WTC11 (cell line): ENCODE results near the gene DNAJC7. TPM values are rescaled to one million over a fixed set of nuclear protein-coding genes. Genes with fewer than 3 reads are reported as not detected.

Experiments used
- AR ChIP-seq: fragments of 250-450 bp; sonication (Bioruptor Pico); IDR thresholded peaks from 2 replicates; pipeline ENCODE4 v1.9.0; 2021; ENCODE audit warnings: mild to moderate bottlenecking
- ATF2 ChIP-seq: sonication (generic); formaldehyde crosslinking; IDR thresholded peaks from 2 replicates; pipeline ENCODE4 v1.8.1; 2022; ENCODE audit warnings: low read depth, missing genetic modification reagents, borderline replicate concordance
- CREB1 ChIP-seq: sonication (generic); formaldehyde crosslinking; IDR thresholded peaks from 2 replicates; pipeline ENCODE4 v1.8.0; 2023; ENCODE audit warnings: mild to moderate bottlenecking, missing genetic modification reagents
- CREM ChIP-seq: sonication (generic); formaldehyde crosslinking; IDR thresholded peaks from 2 replicates; pipeline ENCODE4 v1.8.1; 2022; ENCODE audit warnings: mild to moderate bottlenecking, missing genetic modification reagents, moderate library complexity
- GABPB1 ChIP-seq: sonication (generic); formaldehyde crosslinking; IDR thresholded peaks from 2 replicates; pipeline ENCODE4 v1.8.1; 2023; ENCODE audit warnings: mild to moderate bottlenecking, missing genetic modification reagents
- GRHL2 ChIP-seq: fragments of 250-450 bp; sonication (Bioruptor Pico); IDR thresholded peaks from 2 replicates; pipeline ENCODE4 v1.8.0; 2022; ENCODE audit warnings: mild to moderate bottlenecking, moderate library complexity; ENCODE audit not compliant: insufficient replicate concordance, severe bottlenecking
- GTF2I ChIP-seq: fragments of 250-450 bp; sonication (Bioruptor Pico); conservative IDR thresholded peaks from 2 replicates; pipeline ENCODE4 v1.4.0; 2021; ENCODE audit warnings: mild to moderate bottlenecking
- HMGA2 ChIP-seq: fragments of 250-450 bp; sonication (Bioruptor Pico); IDR thresholded peaks from 2 replicates; pipeline ENCODE4 v1.4.0; 2021; ENCODE audit warnings: mild to moderate bottlenecking, moderate library complexity
- KAT7 ChIP-seq: sonication (generic); formaldehyde crosslinking; IDR thresholded peaks from 2 replicates; pipeline ENCODE4 v1.8.1; 2023; ENCODE audit warnings: missing genetic modification reagents, mild to moderate bottlenecking, borderline replicate concordance
- MAX ChIP-seq: sonication (generic); formaldehyde crosslinking; IDR thresholded peaks from 2 replicates; pipeline ENCODE4 v1.8.0; 2022; ENCODE audit warnings: mild to moderate bottlenecking, missing genetic modification reagents
- MYBL2 ChIP-seq: sonication (generic); formaldehyde crosslinking; IDR thresholded peaks from 2 replicates; pipeline ENCODE4 v1.8.1; 2023; ENCODE audit warnings: mild to moderate bottlenecking, moderate library complexity, missing genetic modification reagents
- NFATC4 ChIP-seq: fragments of 250-450 bp; sonication (Bioruptor Pico); IDR thresholded peaks from 2 replicates; pipeline ENCODE4 v1.9.0; 2021; ENCODE audit warnings: mild to moderate bottlenecking
- NR1H2 ChIP-seq: sonication (generic); formaldehyde crosslinking; IDR thresholded peaks from 2 replicates; pipeline ENCODE4 v1.9.0; 2021; ENCODE audit warnings: mild to moderate bottlenecking, moderate library complexity, missing genetic modification reagents
- SMAD3 ChIP-seq: sonication (generic); formaldehyde crosslinking; IDR thresholded peaks from 2 replicates; pipeline ENCODE4 v1.8.0; 2022; ENCODE audit warnings: missing genetic modification reagents, mild to moderate bottlenecking, borderline replicate concordance
- SOX15 ChIP-seq: fragments of 250-450 bp; sonication (Bioruptor Pico); IDR thresholded peaks from 2 replicates; pipeline ENCODE4 v1.9.0; 2021; ENCODE audit warnings: mild to moderate bottlenecking
- TP53 ChIP-seq: sonication (generic); formaldehyde crosslinking; IDR thresholded peaks from 2 replicates; pipeline ENCODE4 v1.8.1; 2023; ENCODE audit warnings: mild to moderate bottlenecking, missing genetic modification reagents
- ZBTB21 ChIP-seq: sonication (generic); formaldehyde crosslinking; IDR thresholded peaks from 2 replicates; pipeline ENCODE4 v1.8.1; 2023; ENCODE audit warnings: mild to moderate bottlenecking, missing genetic modification reagents, borderline replicate concordance
- ZNF121 ChIP-seq: sonication (generic); formaldehyde crosslinking; IDR thresholded peaks from 2 replicates; pipeline ENCODE4 v1.8.0; 2023; ENCODE audit warnings: missing genetic modification reagents
- ZNF219 ChIP-seq: sonication (generic); formaldehyde crosslinking; IDR thresholded peaks from 2 replicates; pipeline ENCODE4 v1.8.0; 2023; ENCODE audit warnings: missing genetic modification reagents, mild to moderate bottlenecking, borderline replicate concordance
- ZNF232 ChIP-seq: sonication (generic); formaldehyde crosslinking; IDR thresholded peaks from 2 replicates; pipeline ENCODE4 v1.8.0; 2022; ENCODE audit warnings: mild to moderate bottlenecking, missing genetic modification reagents
- ZNF263 ChIP-seq: sonication (generic); formaldehyde crosslinking; IDR thresholded peaks from 2 replicates; pipeline ENCODE4 v1.8.1; 2022; ENCODE audit warnings: low read depth, mild to moderate bottlenecking, moderate library complexity, missing genetic modification reagents
- ZNF423 ChIP-seq: fragments of 250-450 bp; sonication (Bioruptor Pico); IDR thresholded peaks from 2 replicates; pipeline ENCODE4 v2.1.2; 2022; ENCODE audit warnings: mild to moderate bottlenecking, moderate library complexity
- ZNF425 ChIP-seq: fragments of 250-450 bp; sonication (Bioruptor Pico); conservative IDR thresholded peaks from 2 replicates; pipeline ENCODE4 v1.9.0; 2021; ENCODE audit warnings: mild to moderate bottlenecking
- total RNA-seq: library from RNA; stranded (reverse); gene quantifications from 3 replicates; pipeline ENCODE4 v1.2.3, GENCODE V29; 2021
- TF ChIP-seq, protein P1 (sequence below): sonication (generic); formaldehyde crosslinking; conservative IDR thresholded peaks from 2 replicates; pipeline ENCODE4 v1.8.1; 2023; ENCODE audit warnings: mild to moderate bottlenecking, low read depth, missing genetic modification reagents, moderate library complexity
- TF ChIP-seq, protein P2 (sequence below): fragments of 250-450 bp; sonication (Bioruptor Pico); IDR thresholded peaks from 2 replicates; pipeline ENCODE4 v1.9.0; 2021; ENCODE audit warnings: mild to moderate bottlenecking, borderline replicate concordance

DNAJC7 gene
- total RNA-seq, 1 experiment from 2014 or later = 140 TPM

GRCh38 chr17:41930009-41930832, 87.0 kb downstream of the DNAJC7 start, which contains the start of gene ODAD4 (continued):
- TF ChIP-seq MAX = peak; percentile 79
- TF ChIP-seq, protein P1, sequence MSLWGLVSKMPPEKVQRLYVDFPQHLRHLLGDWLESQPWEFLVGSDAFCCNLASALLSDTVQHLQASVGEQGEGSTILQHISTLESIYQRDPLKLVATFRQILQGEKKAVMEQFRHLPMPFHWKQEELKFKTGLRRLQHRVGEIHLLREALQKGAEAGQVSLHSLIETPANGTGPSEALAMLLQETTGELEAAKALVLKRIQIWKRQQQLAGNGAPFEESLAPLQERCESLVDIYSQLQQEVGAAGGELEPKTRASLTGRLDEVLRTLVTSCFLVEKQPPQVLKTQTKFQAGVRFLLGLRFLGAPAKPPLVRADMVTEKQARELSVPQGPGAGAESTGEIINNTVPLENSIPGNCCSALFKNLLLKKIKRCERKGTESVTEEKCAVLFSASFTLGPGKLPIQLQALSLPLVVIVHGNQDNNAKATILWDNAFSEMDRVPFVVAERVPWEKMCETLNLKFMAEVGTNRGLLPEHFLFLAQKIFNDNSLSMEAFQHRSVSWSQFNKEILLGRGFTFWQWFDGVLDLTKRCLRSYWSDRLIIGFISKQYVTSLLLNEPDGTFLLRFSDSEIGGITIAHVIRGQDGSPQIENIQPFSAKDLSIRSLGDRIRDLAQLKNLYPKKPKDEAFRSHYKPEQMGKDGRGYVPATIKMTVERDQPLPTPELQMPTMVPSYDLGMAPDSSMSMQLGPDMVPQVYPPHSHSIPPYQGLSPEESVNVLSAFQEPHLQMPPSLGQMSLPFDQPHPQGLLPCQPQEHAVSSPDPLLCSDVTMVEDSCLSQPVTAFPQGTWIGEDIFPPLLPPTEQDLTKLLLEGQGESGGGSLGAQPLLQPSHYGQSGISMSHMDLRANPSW (CRISPR knock-in tag) = no peak
- TF ChIP-seq CREB1 (CRISPR knock-in tag) = no peak
- no peak for TF ChIP-seq GRHL2 (CRISPR knock-in tag)
- no peak for TF ChIP-seq SOX15 (CRISPR knock-in tag)
- TF ChIP-seq AR (CRISPR knock-in tag) = no peak
- TF ChIP-seq, protein P2, sequence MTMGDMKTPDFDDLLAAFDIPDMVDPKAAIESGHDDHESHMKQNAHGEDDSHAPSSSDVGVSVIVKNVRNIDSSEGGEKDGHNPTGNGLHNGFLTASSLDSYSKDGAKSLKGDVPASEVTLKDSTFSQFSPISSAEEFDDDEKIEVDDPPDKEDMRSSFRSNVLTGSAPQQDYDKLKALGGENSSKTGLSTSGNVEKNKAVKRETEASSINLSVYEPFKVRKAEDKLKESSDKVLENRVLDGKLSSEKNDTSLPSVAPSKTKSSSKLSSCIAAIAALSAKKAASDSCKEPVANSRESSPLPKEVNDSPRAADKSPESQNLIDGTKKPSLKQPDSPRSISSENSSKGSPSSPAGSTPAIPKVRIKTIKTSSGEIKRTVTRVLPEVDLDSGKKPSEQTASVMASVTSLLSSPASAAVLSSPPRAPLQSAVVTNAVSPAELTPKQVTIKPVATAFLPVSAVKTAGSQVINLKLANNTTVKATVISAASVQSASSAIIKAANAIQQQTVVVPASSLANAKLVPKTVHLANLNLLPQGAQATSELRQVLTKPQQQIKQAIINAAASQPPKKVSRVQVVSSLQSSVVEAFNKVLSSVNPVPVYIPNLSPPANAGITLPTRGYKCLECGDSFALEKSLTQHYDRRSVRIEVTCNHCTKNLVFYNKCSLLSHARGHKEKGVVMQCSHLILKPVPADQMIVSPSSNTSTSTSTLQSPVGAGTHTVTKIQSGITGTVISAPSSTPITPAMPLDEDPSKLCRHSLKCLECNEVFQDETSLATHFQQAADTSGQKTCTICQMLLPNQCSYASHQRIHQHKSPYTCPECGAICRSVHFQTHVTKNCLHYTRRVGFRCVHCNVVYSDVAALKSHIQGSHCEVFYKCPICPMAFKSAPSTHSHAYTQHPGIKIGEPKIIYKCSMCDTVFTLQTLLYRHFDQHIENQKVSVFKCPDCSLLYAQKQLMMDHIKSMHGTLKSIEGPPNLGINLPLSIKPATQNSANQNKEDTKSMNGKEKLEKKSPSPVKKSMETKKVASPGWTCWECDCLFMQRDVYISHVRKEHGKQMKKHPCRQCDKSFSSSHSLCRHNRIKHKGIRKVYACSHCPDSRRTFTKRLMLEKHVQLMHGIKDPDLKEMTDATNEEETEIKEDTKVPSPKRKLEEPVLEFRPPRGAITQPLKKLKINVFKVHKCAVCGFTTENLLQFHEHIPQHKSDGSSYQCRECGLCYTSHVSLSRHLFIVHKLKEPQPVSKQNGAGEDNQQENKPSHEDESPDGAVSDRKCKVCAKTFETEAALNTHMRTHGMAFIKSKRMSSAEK (CRISPR knock-in tag) = no peak
- TF ChIP-seq ZNF121 (CRISPR knock-in tag) = peak; percentile 20; the same call in 1 of the 2 replicates
- TF ChIP-seq ZNF423 (CRISPR knock-in tag) = no peak
- no peak for TF ChIP-seq ZNF232
- TF ChIP-seq GTF2I (CRISPR knock-in tag) = peak; percentile 94
- no peak for TF ChIP-seq ZNF425 (CRISPR knock-in tag)
- no peak for TF ChIP-seq NR1H2 (CRISPR knock-in tag)
- peak; percentile 93 for TF ChIP-seq GABPB1
- 0 out of 2 replicates have a peak, but pooled peaks have one; percentile 60 for TF ChIP-seq MYBL2 (CRISPR knock-in tag)
- TF ChIP-seq ZBTB21 (CRISPR knock-in tag) = no peak
- TF ChIP-seq NFATC4 = no peak
- no peak for TF ChIP-seq HMGA2
- no peak for TF ChIP-seq ZNF219
- no peak for TF ChIP-seq SMAD3 (CRISPR knock-in tag)
- TF ChIP-seq TP53 = no peak
- no peak for TF ChIP-seq KAT7 (CRISPR knock-in tag)
- 0 out of 2 replicates have a peak, but pooled peaks have one; percentile 44 for TF ChIP-seq CREM
- TF ChIP-seq ATF2 (CRISPR knock-in tag) = no peak
- no peak for TF ChIP-seq ZNF263 (CRISPR knock-in tag)
